Ascending aorta (tissue), 2 donors: Measurements from ENCODE around the gene CAVIN2. TPM values are rescaled to one million over a fixed set of nuclear protein-coding genes. Genes with fewer than 3 reads are reported as not detected.
A peak's percentile ranks its signal among the peaks of the same experiment; 100 is the strongest.

Experiments used
- DNase-seq, 2 donors: peaks; one replicate each; pipeline ENCODE4 v3.0.0-alpha.2; 2019; ENCODE audit warnings: low spot score in 2 of 2
- H3K27ac ChIP-seq, 2 donors: fragments of 200-600 bp; sonication (generic); one replicate each; pipeline ENCODE4 v1.5.1; 2016 to 2017; ENCODE audit warnings: mild to moderate bottlenecking in 1 of 2
- H3K27me3 ChIP-seq: fragments of 200-600 bp; sonication (generic); one replicate; pipeline ENCODE4 v1.5.1; 2017
- H3K36me3 ChIP-seq, 2 donors: fragments of 200-600 bp; sonication (generic); one replicate each; pipeline ENCODE4 v1.5.1; 2016
- H3K4me1 ChIP-seq, 2 donors: fragments of 200-600 bp; sonication (generic); one replicate each; pipeline ENCODE4 v1.5.1; 2016 to 2017; ENCODE audit warnings: mild to moderate bottlenecking in 1 of 2
- H3K4me3 ChIP-seq, 2 donors: fragments of 200-600 bp; sonication (generic); one replicate each; pipeline ENCODE4 v1.5.1; 2016 to 2017; ENCODE audit warnings: mild to moderate bottlenecking in 1 of 2
- H3K9me3 ChIP-seq, 2 donors: fragments of 200-600 bp; sonication (generic); one replicate each; pipeline ENCODE4 v1.5.1; 2016
- intact Hi-C: fragments of 100-400 bp; cut with DNase I; formaldehyde crosslinking; loops from one replicate; pipeline ENCODE4 v1.15.1; 2023
- total RNA-seq: library from RNA; depleted of rRNA; stranded (reverse); fragments of >200 nt; gene quantifications from one replicate; pipeline ENCODE4 v1.1.0, GENCODE V29; 2016
- TF ChIP-seq, protein P1 (sequence below), 3 experiments: fragments of 200-600 bp in 2 of 3; fragments of 450-650 bp in 1 of 3; sonication (generic) in 2 of 3; IDR thresholded peaks; one replicate each; pipeline ENCODE4 v1.5.1; 2016 to 2019; ENCODE audit warnings: antibody characterized with exemption in 3 of 3, mild to moderate bottlenecking in 1 of 3, moderate library complexity in 1 of 3

Gene CAVIN2, protein sequence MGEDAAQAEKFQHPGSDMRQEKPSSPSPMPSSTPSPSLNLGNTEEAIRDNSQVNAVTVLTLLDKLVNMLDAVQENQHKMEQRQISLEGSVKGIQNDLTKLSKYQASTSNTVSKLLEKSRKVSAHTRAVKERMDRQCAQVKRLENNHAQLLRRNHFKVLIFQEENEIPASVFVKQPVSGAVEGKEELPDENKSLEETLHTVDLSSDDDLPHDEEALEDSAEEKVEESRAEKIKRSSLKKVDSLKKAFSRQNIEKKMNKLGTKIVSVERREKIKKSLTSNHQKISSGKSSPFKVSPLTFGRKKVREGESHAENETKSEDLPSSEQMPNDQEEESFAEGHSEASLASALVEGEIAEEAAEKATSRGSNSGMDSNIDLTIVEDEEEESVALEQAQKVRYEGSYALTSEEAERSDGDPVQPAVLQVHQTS
- total RNA-seq = 43.4 TPM

GRCh38 chr2:191846515-191847476 lies at the start of gene CAVIN2:
Gene CAVIN2, minus strand, starts transcription at chr2:191847088. Its CDS starts 163 bp downstream, at chr2:191846925.
- Histone ChIP-seq H3K27ac (peak within 1 kb of the TSS in 1 of 2 donors; percentile 54), H3K4me3 (peak within 1 kb of the TSS; percentile 31 to 51), H3K9me3 (no peaks in the 10 kb centered on the region), H3K36me3 (no peaks in the 10 kb centered on the region), H3K27me3 (no peaks in the 10 kb centered on the region), H3K4me1 (peaks cover 0 to 5% of the 10 kb centered on the region in 2 donors)
- DNase-seq = peak in 1 of 2 donors; percentile 70
- intact Hi-C loops = loop anchor here (5.0 kb wide), 1 partner anchor 76 kb away; no protein-coding TSS in a partner anchor
- TF ChIP-seq, protein P1, sequence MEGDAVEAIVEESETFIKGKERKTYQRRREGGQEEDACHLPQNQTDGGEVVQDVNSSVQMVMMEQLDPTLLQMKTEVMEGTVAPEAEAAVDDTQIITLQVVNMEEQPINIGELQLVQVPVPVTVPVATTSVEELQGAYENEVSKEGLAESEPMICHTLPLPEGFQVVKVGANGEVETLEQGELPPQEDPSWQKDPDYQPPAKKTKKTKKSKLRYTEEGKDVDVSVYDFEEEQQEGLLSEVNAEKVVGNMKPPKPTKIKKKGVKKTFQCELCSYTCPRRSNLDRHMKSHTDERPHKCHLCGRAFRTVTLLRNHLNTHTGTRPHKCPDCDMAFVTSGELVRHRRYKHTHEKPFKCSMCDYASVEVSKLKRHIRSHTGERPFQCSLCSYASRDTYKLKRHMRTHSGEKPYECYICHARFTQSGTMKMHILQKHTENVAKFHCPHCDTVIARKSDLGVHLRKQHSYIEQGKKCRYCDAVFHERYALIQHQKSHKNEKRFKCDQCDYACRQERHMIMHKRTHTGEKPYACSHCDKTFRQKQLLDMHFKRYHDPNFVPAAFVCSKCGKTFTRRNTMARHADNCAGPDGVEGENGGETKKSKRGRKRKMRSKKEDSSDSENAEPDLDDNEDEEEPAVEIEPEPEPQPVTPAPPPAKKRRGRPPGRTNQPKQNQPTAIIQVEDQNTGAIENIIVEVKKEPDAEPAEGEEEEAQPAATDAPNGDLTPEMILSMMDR (IDR thresholded peaks at IDR 0.05) = no peak

GRCh38 chr2:191895743-191896142 lies 48.9 kb upstream of the CAVIN2 start:
- Histone ChIP-seq H3K36me3 (no peaks in the 10 kb centered on the region), H3K4me1 (no peaks in the 10 kb centered on the region), H3K9me3 (no peaks in the 10 kb centered on the region), H3K27ac (no peak overlapping the region), H3K27me3 (no peaks in the 10 kb centered on the region), H3K4me3 (no peak overlapping the region)
- TF ChIP-seq, protein P1 (IDR thresholded peaks at IDR 0.05) = no peak
- DNase-seq = no peak
- intact Hi-C loops = no loop called here

GRCh38 chr2:191895195-191895594 lies 48.3 kb upstream of the CAVIN2 start:
- Histone ChIP-seq H3K4me3 (no peak overlapping the region), H3K36me3 (no peaks in the 10 kb centered on the region), H3K27ac (no peak overlapping the region), H3K27me3 (no peaks in the 10 kb centered on the region), H3K4me1 (no peaks in the 10 kb centered on the region), H3K9me3 (no peaks in the 10 kb centered on the region)
- DNase-seq = no peak
- TF ChIP-seq, protein P1 (IDR thresholded peaks at IDR 0.05) = no peak
- intact Hi-C loops = no loop called here

- Histone ChIP-seq H3K4me3 (no peak overlapping the region), H3K27me3 (no peaks in the 10 kb centered on the region), H3K9me3 (no peaks in the 10 kb centered on the region), H3K36me3 (no peaks in the 10 kb centered on the region), H3K4me1 (no peaks in the 10 kb centered on the region), H3K27ac (no peak overlapping the region)
- TF ChIP-seq, protein P1 (IDR thresholded peaks at IDR 0.05) = no peak
- no peak for DNase-seq
- intact Hi-C loops = no loop called here
Observed at GRCh38 chr2:191894681-191895147, 47.8 kb upstream of the CAVIN2 start.

GRCh38 chr2:191892391-191892790 lies 45.5 kb upstream of the CAVIN2 start:
- no peaks in the 10 kb centered on the region for H3K27me3 ChIP-seq
- no peak for DNase-seq
- no peaks in the 10 kb centered on the region for H3K36me3 ChIP-seq
- H3K4me3 ChIP-seq = no peak overlapping the region
- no peaks in the 10 kb centered on the region for H3K9me3 ChIP-seq
- H3K27ac ChIP-seq = no peak overlapping the region
- intact Hi-C loops = no loop called here
- no peaks in the 10 kb centered on the region for H3K4me1 ChIP-seq
- TF ChIP-seq, protein P1 (IDR thresholded peaks at IDR 0.05) = no peak
